Measurements from ENCODE around the gene EPM2A.

The EPM2A gene

DNA sequence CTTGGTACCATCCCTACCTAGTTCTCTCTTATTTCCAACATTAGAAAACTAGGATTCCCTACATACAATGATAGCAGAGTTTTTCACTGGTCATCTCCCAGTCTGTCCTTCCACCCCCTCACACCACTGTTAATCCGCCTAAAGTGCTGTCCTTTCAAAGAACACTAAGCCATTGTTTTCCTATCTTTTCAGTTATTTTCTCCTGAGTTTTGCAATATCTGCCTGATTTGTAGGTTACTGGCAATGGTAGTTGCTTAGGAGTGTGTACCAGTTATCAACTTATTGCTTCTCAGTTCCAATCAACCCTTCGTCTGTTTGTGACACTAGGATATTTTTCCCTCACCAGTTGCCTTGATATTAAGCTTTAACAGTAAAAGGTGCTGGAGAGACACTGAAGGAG, 135.0 kb downstream of the EPM2A start:
- no peak for DNase-seq

GRCh38 chr6:145588981-145589380, 146.3 kb downstream of the EPM2A start:
- no peak for DNase-seq

- DNase-seq, result no peak
Measured at GRCh38 chr6:145587334-145587733, 148.0 kb downstream of the EPM2A start.

DNA sequence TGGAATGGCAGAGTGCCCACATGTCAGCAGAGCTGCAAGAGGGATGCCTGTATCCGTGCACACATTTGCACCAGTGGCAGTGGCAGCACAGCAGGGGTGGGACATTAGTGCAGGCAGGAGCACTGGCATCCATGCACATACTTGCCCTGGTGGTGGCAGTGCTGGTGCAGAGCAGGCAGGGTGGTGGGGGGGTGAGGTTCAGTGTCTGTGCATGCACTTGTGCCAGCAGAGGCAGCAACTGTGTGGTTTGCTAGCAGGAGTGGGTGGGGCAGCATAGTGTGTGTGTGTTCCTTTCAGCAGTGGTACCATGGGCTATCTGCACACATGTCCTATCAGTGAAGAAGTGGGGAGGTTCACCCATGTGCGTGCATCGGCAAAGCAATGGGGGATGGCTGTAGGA, 151.6 kb downstream of the EPM2A start:
- no peak for DNase-seq
